HepG2 (cell line): ENCODE measurements around the gene ZNRD2. TPM values are rescaled to one million over a fixed set of nuclear protein-coding genes. Genes with fewer than 3 reads are reported as not detected.

Experiments used
- AGO2 ChIP-seq: fragments of 200-400 bp; formaldehyde crosslinking; optimal IDR thresholded peaks from 2 replicates; pipeline ENCODE3; 2017; ENCODE audit warnings: mild to moderate bottlenecking, low read depth, low read length, moderate library complexity
- BORCS8-MEF2B ChIP-seq: sonication (generic); formaldehyde crosslinking; IDR thresholded peaks from 2 replicates; pipeline ENCODE4 v1.8.0; 2022; ENCODE audit warnings: mild to moderate bottlenecking, missing genetic modification reagents
- GATAD2A ChIP-seq: IDR thresholded peaks from 2 replicates; pipeline ENCODE4 v1.6.1; 2016
- HMGXB4 ChIP-seq, 2 experiments: sonication (generic) in 1 of 2; formaldehyde crosslinking in 1 of 2; IDR thresholded peaks; 2 replicates each; pipeline versions ENCODE4 v1.4.0 to v1.6.1; 2018 to 2020; ENCODE audit warnings: missing genetic modification reagents in 2 of 2, borderline replicate concordance in 1 of 2, low read depth in 1 of 2, mild to moderate bottlenecking in 1 of 2, missing biosample characterization in 1 of 2
- MED13 ChIP-seq: sonication (generic); formaldehyde crosslinking; IDR thresholded peaks from 2 replicates; pipeline ENCODE4 v1.5.0; 2020; ENCODE audit warnings: missing genetic modification reagents
- PHF21A ChIP-seq: sonication (generic); formaldehyde crosslinking; IDR thresholded peaks from 2 replicates; pipeline ENCODE4 v1.5.0; 2020; ENCODE audit warnings: mild to moderate bottlenecking, missing genetic modification reagents
- RARA ChIP-seq: IDR thresholded peaks from 2 replicates; pipeline ENCODE4 v1.6.1; 2016; ENCODE audit warnings: missing genetic modification reagents, missing compliant biosample characterization
- REPIN1 ChIP-seq: sonication (generic); formaldehyde crosslinking; IDR thresholded peaks from 2 replicates; pipeline ENCODE4 v1.8.0; 2022; ENCODE audit warnings: missing genetic modification reagents, low read depth, mild to moderate bottlenecking, borderline replicate concordance
- SALL1 ChIP-seq: sonication (generic); formaldehyde crosslinking; IDR thresholded peaks from 2 replicates; pipeline ENCODE4 v1.8.0; 2022; ENCODE audit warnings: mild to moderate bottlenecking, missing genetic modification reagents
- SPEN ChIP-seq: sonication (generic); formaldehyde crosslinking; IDR thresholded peaks from 2 replicates; pipeline ENCODE4 v1.5.1; 2020; ENCODE audit warnings: low read depth, mild to moderate bottlenecking, missing genetic modification reagents
- TFDP2 ChIP-seq: sonication (generic); formaldehyde crosslinking; IDR thresholded peaks from 2 replicates; pipeline ENCODE4 v1.4.0; 2020; ENCODE audit warnings: missing genetic modification reagents
- U2AF2 ChIP-seq: fragments of 200-400 bp; formaldehyde crosslinking; IDR thresholded peaks from 2 replicates; pipeline ENCODE4 v1.6.1; 2017; ENCODE audit warnings: low read depth, mild to moderate bottlenecking, low read length
- ZNF180 ChIP-seq: sonication (generic); formaldehyde crosslinking; IDR thresholded peaks from 2 replicates; pipeline ENCODE4 v1.4.0; 2020; ENCODE audit warnings: low read depth, missing genetic modification reagents, borderline replicate concordance
- ZNF589 ChIP-seq: sonication (generic); formaldehyde crosslinking; conservative IDR thresholded peaks from 2 replicates; pipeline ENCODE4 v1.8.0; 2022; ENCODE audit warnings: mild to moderate bottlenecking, moderate library complexity, missing genetic modification reagents
- ZNF792 ChIP-seq: IDR thresholded peaks from 2 replicates; pipeline ENCODE4 v1.6.1; 2016
- ZNF878 ChIP-seq: sonication (generic); formaldehyde crosslinking; IDR thresholded peaks from 2 replicates; pipeline ENCODE4 v1.8.1; 2023; ENCODE audit warnings: mild to moderate bottlenecking, missing genetic modification reagents, moderate library complexity
- polyA plus RNA-seq, 8 experiments: library from polyadenylated mRNA; depleted of rRNA in 3 of 8; stranded (reverse) in 7 of 8; unstranded in 1 of 8; fragments of >200 nt; fragmentation: Illumina TruSeq in 4 of 8; extraction: Trizol in 4 of 8; gene quantifications; 2 replicates each; pipeline versions ENCODE4 v1.2.1 to v1.2.3, GENCODE V29; 2011 to 2016; ENCODE audit warnings: low read depth in 4 of 8, missing spikeins in 1 of 8, mixed read lengths in 1 of 8; ENCODE audit not compliant: insufficient read depth in 1 of 8
- total RNA-seq, 5 experiments: library from RNA; depleted of rRNA; stranded (reverse); fragments of >200 nt; fragmentation: Illumina TruSeq; extraction: Trizol; gene quantifications; 2 replicates each; pipeline ENCODE4 v1.2.3, GENCODE V29; 2016; ENCODE audit warnings: low read depth in 1 of 5
- TF ChIP-seq, protein P1 (sequence below): IDR thresholded peaks from 2 replicates; pipeline ENCODE4 v1.4.0; 2020; ENCODE audit warnings: mild to moderate bottlenecking, missing genetic modification reagents
- TF ChIP-seq, protein P2 (sequence below): sonication (generic); formaldehyde crosslinking; IDR thresholded peaks from 2 replicates; pipeline ENCODE4 v1.4.0; 2020; ENCODE audit warnings: missing genetic modification reagents, mild to moderate bottlenecking, borderline replicate concordance

The ZNRD2 gene
- total and polyA plus RNA-seq, 2 of the 13 experiments (the other 11 are each of a cell fraction or from before 2014, with no cell fraction given), result 29.2 to 34.0 TPM

DNA sequence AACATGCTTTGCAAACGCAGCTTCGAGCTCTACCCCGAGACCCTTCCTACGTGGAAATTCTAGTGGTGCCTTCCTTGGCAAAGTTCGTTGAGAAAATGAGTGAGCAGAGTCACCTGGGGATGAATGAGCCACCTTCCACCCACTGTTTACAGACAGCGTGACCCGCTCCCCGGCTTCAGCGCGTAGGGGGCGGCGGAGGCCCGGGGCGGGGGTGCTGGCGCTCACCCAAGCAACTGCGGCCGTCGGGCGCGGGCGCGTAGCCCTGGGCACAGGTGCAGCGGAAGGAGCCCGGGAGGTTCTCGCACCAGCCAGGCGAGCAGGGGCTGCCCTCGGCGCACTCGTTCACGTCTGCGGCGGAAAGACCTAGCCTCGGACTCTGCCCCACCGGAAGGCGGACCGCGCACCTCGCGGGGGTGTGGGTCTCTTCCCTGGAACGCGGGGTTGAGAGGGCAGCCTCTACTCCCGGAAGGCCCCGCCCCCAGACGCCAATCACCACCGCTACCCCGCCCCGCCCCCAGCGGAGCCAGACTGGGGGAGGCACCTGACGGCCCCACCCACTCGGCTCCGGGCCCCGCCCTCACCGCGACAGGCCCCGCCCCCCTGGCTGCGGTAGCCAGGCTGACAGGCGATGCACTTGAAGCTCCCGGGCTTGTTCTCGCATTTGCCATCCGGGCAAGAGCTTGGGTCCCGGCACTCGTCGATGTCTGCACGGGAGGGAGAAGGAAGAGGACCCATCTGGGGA, 23.9 kb upstream of the ZNRD2 start (continued):
- TF ChIP-seq SPEN (CRISPR knock-in tag), result peak; percentile 29; the same call in 1 of the 2 replicates
- TF ChIP-seq BORCS8-MEF2B (CRISPR knock-in tag), result no peak
- peak; percentile 34; the same call in 1 of the 2 replicates for TF ChIP-seq GATAD2A (CRISPR knock-in tag)
- TF ChIP-seq U2AF2, result no peak
- TF ChIP-seq REPIN1, result peak; percentile 32; the same call in 1 of the 2 replicates
- peak; percentile 63; the same call in 1 of the 2 replicates for TF ChIP-seq ZNF792
- peak; percentile 57; the same call in 1 of the 2 replicates for TF ChIP-seq SALL1 (CRISPR knock-in tag)
- no peak for TF ChIP-seq ZNF180 (CRISPR knock-in tag)
- TF ChIP-seq, protein P1, sequence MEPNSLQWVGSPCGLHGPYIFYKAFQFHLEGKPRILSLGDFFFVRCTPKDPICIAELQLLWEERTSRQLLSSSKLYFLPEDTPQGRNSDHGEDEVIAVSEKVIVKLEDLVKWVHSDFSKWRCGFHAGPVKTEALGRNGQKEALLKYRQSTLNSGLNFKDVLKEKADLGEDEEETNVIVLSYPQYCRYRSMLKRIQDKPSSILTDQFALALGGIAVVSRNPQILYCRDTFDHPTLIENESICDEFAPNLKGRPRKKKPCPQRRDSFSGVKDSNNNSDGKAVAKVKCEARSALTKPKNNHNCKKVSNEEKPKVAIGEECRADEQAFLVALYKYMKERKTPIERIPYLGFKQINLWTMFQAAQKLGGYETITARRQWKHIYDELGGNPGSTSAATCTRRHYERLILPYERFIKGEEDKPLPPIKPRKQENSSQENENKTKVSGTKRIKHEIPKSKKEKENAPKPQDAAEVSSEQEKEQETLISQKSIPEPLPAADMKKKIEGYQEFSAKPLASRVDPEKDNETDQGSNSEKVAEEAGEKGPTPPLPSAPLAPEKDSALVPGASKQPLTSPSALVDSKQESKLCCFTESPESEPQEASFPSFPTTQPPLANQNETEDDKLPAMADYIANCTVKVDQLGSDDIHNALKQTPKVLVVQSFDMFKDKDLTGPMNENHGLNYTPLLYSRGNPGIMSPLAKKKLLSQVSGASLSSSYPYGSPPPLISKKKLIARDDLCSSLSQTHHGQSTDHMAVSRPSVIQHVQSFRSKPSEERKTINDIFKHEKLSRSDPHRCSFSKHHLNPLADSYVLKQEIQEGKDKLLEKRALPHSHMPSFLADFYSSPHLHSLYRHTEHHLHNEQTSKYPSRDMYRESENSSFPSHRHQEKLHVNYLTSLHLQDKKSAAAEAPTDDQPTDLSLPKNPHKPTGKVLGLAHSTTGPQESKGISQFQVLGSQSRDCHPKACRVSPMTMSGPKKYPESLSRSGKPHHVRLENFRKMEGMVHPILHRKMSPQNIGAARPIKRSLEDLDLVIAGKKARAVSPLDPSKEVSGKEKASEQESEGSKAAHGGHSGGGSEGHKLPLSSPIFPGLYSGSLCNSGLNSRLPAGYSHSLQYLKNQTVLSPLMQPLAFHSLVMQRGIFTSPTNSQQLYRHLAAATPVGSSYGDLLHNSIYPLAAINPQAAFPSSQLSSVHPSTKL, result 0 out of 2 replicates have a peak, but pooled peaks have one; percentile 17
- no peak for TF ChIP-seq MED13 (CRISPR knock-in tag)
- no peak for TF ChIP-seq ZNF589 (CRISPR knock-in tag)
- TF ChIP-seq RARA (CRISPR knock-in tag), result peak; percentile 76
- TF ChIP-seq, protein P2, sequence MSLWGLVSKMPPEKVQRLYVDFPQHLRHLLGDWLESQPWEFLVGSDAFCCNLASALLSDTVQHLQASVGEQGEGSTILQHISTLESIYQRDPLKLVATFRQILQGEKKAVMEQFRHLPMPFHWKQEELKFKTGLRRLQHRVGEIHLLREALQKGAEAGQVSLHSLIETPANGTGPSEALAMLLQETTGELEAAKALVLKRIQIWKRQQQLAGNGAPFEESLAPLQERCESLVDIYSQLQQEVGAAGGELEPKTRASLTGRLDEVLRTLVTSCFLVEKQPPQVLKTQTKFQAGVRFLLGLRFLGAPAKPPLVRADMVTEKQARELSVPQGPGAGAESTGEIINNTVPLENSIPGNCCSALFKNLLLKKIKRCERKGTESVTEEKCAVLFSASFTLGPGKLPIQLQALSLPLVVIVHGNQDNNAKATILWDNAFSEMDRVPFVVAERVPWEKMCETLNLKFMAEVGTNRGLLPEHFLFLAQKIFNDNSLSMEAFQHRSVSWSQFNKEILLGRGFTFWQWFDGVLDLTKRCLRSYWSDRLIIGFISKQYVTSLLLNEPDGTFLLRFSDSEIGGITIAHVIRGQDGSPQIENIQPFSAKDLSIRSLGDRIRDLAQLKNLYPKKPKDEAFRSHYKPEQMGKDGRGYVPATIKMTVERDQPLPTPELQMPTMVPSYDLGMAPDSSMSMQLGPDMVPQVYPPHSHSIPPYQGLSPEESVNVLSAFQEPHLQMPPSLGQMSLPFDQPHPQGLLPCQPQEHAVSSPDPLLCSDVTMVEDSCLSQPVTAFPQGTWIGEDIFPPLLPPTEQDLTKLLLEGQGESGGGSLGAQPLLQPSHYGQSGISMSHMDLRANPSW (CRISPR knock-in tag), result no peak
- TF ChIP-seq AGO2, result peak; percentile 61
- no peak for TF ChIP-seq HMGXB4 (CRISPR knock-in tag; IDR thresholded peaks at IDR 0.05; ENCODE audit: borderline replicate concordance in 1 of 2, low read depth in 1 of 2)
- TF ChIP-seq PHF21A, result peak; percentile 72; the same call in 1 of the 2 replicates
- TF ChIP-seq TFDP2 (CRISPR knock-in tag), result no peak
- TF ChIP-seq ZNF878 (CRISPR knock-in tag), result no peak
